Ectodermal cell (in vitro differentiated cells): ENCODE measurements around the gene RPL22.
A peak's percentile ranks its signal among the peaks of the same experiment; 100 is the strongest.

Experiments used
- H3K27ac ChIP-seq: 2 replicates; pipeline ENCODE4 v1.7.0; 2013; ENCODE audit warnings: mild to moderate bottlenecking, low read depth, low read length; ENCODE audit not compliant: insufficient read depth, poor library complexity, severe bottlenecking
- H3K27me3 ChIP-seq: 2 replicates; pipeline ENCODE4 v1.7.0; 2013; ENCODE audit warnings: mild to moderate bottlenecking, low read length; ENCODE audit not compliant: insufficient read depth, control insufficient read depth, poor library complexity, severe bottlenecking
- H3K36me3 ChIP-seq: one replicate; pipeline ENCODE4 v1.7.0; 2013; ENCODE audit warnings: low read length; ENCODE audit not compliant: control insufficient read depth, insufficient read depth
- H3K4me1 ChIP-seq: one replicate; pipeline ENCODE4 v1.7.0; 2013; ENCODE audit warnings: low read length; ENCODE audit not compliant: control insufficient read depth, insufficient read depth
- H3K4me3 ChIP-seq: 2 replicates; pipeline ENCODE4 v1.7.0; 2013; ENCODE audit warnings: low read depth, low read length, control low read depth; ENCODE audit not compliant: insufficient read depth
- H3K9me3 ChIP-seq: 2 replicates; pipeline ENCODE4 v1.7.0; 2013; ENCODE audit warnings: mild to moderate bottlenecking, low read length, moderate library complexity; ENCODE audit not compliant: control insufficient read depth
- WGBS, 2 experiments: methylation state at CpG; one replicate each; pipeline ENCODE4 v1.1.7; 2013; ENCODE audit warnings: missing lambda C conversion rate in 2 of 2; 5-methylcytosine and 5-hydroxymethylcytosine counted together

Gene RPL22

DNA sequence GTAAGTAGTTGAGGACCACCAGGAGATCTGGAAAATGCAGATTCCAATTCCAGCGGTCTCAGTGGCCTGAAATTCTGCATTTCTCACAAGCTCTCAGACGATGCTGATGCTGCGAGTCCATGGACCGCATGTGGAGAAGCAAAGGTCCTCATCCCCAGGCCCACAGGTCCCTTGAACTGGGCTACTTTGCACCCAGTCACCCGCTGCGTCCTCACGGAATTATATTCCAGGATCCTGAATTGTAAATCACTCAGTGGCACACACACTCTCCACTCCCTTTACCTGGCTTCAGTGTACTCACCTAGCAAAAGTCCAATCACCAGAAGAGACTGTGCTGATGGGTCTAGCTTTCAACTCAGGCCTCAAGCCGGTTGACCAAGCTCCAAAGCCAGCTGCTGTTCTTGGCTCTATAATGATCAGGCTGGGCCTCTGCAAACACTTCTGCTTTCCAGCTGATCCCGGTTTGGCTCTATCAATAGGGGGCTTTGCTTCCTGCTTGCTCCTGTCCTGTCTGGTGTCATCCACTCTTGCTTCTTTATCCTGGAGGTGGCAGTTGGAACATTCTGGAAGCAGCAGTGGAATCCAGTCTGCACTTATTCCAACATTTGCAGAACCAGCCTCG is 904 bp upstream of the RPL22 start:
- Histone ChIP-seq H3K4me3 (peak overlapping the region; percentile 80), H3K9me3 (no peaks in the 10 kb centered on the region), H3K27ac (peak overlapping the region; percentile 62), H3K36me3 (no peaks in the 10 kb centered on the region), H3K4me1 (peaks cover 13% of the 10 kb centered on the region), H3K27me3 (peaks cover 5% of the 10 kb centered on the region)
- 67% methylated on average over 10 of the region's 10 CpGs for WGBS, 2 experiments

DNA sequence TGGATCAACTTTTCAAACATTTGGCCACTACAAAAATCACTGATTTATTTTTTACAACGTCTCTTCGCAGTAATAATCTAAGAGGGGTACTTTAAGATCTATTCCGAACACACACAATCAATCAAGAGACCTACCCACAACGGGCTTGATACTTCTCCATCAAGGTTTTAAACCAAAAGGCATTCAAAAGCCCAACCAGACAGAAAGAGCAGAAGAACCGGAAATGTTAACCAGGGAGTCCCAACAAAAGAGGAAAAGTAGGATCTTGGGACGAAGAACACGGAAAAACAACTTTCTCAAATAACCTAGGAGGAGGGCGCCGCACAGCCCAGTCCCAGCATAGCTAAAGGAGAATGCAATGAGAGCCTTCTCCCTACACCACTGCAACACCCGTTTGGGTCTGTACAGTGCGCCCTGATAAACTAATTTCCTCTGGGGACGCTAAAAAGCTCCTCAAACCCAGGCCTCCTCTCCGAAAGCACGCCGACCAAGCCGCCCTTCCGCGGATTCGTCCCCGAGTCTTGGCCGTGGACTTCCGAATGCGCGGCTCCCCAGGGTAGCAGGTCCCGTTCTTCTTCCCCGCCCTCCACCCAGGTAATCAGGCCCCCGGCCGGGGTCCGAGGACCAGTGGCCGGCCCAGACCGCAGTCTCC is 623 bp downstream of the RPL22 start:
- WGBS, 2 experiments = 0 to 2% methylated on average over 31 of the region's 31 CpGs
- peaks cover 13% of the 10 kb centered on the region for H3K4me1 ChIP-seq
- H3K4me3 ChIP-seq = peak overlapping the region; percentile 80
- no peaks in the 10 kb centered on the region for H3K27me3 ChIP-seq
- H3K36me3 ChIP-seq = peaks cover 8% of the 10 kb centered on the region
- peak overlapping the region; percentile 11 for H3K27ac ChIP-seq
- no peaks in the 10 kb centered on the region for H3K9me3 ChIP-seq

DNA sequence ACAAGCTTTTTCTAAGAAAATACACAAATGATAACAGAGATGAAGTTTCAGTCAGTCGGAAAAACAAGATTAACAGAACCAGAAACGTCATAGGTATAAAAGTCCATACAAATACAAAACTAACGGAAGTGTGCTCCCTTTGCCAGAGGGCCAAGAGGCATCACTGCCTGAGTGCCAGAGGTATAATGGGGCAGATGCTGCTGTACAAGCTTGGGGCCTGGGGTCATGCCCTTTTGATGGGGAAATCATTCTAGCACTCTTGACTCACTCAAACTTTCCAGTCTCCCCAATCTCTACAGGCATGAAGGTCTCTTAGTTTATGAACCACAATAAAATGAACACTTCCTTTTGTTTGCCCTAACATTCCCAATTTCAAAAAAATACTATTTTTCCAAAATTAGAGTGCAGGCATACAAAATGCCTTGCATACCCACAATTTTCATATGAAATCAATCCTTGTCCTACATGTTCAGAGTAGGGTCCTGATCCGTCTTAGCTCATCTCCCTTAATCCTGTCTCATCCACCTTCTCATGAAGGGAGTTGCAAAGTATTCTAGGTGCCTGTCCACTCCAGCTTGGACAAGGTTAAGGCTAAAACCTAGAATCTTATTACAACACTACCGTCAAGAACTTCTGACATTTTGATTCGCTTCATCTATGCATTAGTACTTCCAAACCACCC is 1.5 kb downstream of the RPL22 start:
- Histone ChIP-seq H3K27ac (no peak overlapping the region), H3K9me3 (no peaks in the 10 kb centered on the region), H3K4me3 (peak overlapping the region; percentile 80), H3K27me3 (no peaks in the 10 kb centered on the region), H3K4me1 (peaks cover 13% of the 10 kb centered on the region), H3K36me3 (peaks cover 17% of the 10 kb centered on the region)
- 79 to 81% methylated on average over 6 of the region's 6 CpGs for WGBS, 2 experiments

DNA sequence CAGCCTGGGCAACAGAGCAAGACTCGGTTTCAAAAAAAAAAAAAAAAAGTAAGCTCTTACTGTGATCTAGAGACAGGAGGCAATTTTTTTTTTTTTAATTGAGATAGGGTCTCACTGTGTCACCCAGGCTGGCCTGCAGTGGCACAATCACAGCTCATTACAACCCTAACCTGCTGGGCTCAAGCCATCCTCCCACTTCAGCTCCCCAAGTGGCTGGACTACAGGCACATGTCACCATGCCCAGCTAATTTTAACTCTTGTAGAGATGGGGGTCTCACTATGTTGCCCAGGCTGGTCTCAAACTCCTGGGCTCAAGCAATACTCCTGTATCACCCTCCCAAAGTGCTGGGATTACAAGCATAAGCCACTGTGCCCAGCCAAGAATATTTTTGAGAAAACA is 7.4 kb downstream of the RPL22 start:
- no peak overlapping the region for H3K4me3 ChIP-seq
- 94 to 100% methylated on average over 1 of the region's 1 CpG for WGBS, 2 experiments
- no peaks in the 10 kb centered on the region for H3K27me3 ChIP-seq
- no peaks in the 10 kb centered on the region for H3K9me3 ChIP-seq
- no peaks in the 10 kb centered on the region for H3K4me1 ChIP-seq
- H3K27ac ChIP-seq = no peak overlapping the region
- H3K36me3 ChIP-seq = peaks cover 38% of the 10 kb centered on the region

DNA sequence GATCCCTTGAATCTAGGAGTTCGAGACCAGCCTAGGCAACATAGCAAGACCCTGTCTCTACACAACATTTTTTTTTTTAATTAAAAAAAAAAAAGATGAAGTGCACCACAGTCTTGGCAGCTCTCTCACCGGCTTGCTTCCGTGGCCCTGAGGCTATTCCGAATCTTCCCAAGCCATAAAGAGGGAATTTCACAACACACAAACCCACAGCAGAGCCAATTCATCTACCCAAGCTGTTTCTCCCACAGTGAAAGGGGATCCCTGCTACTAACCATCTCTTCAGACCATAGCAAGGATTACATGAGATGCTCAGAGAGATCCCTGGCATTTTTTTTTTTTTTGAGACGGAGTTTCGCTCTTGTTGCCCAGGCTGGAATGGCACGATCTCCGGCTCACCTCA is 10.9 kb downstream of the RPL22 start:
- 93 to 95% methylated on average over 8 of the region's 8 CpGs for WGBS, 2 experiments
- Histone ChIP-seq H3K27ac (no peak overlapping the region), H3K9me3 (no peaks in the 10 kb centered on the region), H3K27me3 (no peaks in the 10 kb centered on the region), H3K36me3 (peaks cover 26% of the 10 kb centered on the region), H3K4me1 (no peaks in the 10 kb centered on the region), H3K4me3 (no peak overlapping the region)

DNA sequence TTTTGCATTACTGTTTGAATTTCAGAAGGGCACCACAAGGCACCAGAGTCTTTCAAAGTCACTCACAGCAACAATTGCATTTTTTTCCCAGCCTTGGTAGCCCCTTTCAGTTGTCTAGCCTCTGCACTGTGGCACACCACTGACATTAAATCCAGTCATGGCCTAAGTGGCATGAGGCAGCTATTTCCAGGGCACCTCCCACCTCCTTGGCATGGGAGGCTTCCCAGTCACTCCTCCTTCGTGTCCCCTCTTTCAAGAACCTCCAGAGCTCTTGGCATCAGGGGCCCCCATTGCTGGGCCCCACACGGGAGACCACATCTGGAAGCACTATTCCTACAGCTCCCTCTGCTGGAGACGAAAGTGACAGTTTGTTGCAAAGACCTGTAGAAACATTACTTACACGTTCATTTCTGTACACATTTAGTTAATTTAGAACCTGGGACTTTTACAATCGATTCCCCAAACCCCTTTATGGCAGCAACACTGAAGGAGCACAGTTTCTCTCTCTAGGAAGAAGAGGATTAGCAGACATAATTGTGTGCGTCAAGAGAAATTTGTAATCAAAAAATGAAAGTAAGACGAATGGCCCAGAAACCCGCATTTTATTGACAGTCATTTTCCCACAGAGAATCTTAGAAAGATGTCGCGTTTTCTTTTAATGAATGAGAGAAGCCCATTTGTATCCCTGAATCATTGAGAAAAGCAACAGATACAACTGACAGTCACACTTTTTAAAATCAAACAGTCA is 13.6 kb downstream of the RPL22 start:
- Histone ChIP-seq H3K27me3 (peaks cover 24% of the 10 kb centered on the region), H3K4me1 (no peaks in the 10 kb centered on the region), H3K9me3 (no peaks in the 10 kb centered on the region), H3K27ac (no peak overlapping the region), H3K4me3 (no peak overlapping the region), H3K36me3 (peaks cover 16% of the 10 kb centered on the region)
- WGBS, 2 experiments = 76 to 82% methylated on average over 10 of the region's 10 CpGs

DNA sequence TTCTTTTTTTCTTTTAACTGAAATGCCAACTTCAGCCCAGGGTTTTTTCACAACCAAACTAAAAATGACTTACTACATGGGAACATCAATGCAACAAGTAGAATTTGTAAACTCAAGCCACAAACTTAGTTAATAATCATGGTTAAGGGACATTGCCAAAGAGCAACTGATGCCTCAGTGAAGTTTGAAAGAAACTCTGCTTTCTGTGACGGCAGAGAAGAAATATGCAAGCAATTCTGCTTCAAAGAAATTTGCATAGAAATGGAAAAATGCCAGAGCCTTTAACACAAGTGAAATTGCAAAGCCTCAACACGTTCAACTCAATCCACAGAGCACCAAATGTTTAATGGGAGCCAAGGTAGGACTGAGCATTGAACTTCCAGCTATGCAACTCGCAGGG is 14.2 kb downstream of the RPL22 start:
- H3K36me3 ChIP-seq = peaks cover 11% of the 10 kb centered on the region
- peaks cover 30% of the 10 kb centered on the region for H3K27me3 ChIP-seq
- H3K27ac ChIP-seq = no peak overlapping the region
- H3K4me3 ChIP-seq = no peak overlapping the region
- 88 to 89% methylated on average over 3 of the region's 3 CpGs for WGBS, 2 experiments
- H3K9me3 ChIP-seq = no peaks in the 10 kb centered on the region
- no peaks in the 10 kb centered on the region for H3K4me1 ChIP-seq

DNA sequence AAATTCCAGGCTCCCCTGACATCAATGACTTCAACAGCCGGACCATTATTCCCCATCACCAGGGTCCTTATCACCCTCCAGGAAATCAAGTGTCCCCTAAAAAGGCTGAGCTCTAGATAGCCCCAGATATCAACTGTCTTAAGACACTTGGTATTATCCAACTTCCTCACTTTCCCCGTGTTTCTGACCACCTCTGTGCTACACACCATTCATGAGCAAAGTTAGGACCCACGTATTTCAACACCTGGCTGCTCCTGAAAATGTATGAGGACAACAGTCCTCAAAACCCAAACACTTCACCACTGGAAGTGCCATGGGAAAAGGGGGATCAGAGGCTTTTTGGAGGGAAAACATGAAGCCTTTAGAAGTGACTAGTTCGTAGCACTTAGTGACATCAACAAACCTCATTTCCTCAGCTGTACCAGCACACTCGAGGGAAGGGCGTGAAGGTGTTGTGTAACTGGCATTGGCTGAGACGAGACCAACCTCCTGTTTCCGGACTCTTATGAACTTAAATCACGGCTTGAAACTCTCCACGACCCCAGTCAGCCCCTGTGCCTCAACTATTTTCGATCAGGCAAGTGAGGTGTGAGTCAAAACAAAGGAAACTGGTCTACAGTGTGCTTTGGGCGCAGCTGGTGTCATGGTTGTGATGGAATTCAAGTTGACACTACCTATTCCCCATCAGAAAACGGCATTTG is 15.2 kb downstream of the RPL22 start:
- Histone ChIP-seq H3K27me3 (peaks cover 39% of the 10 kb centered on the region), H3K27ac (no peak overlapping the region), H3K36me3 (peaks cover 6% of the 10 kb centered on the region), H3K9me3 (no peaks in the 10 kb centered on the region), H3K4me3 (no peak overlapping the region), H3K4me1 (no peaks in the 10 kb centered on the region)
- WGBS, 2 experiments = 94% methylated on average over 13 of the region's 13 CpGs

DNA sequence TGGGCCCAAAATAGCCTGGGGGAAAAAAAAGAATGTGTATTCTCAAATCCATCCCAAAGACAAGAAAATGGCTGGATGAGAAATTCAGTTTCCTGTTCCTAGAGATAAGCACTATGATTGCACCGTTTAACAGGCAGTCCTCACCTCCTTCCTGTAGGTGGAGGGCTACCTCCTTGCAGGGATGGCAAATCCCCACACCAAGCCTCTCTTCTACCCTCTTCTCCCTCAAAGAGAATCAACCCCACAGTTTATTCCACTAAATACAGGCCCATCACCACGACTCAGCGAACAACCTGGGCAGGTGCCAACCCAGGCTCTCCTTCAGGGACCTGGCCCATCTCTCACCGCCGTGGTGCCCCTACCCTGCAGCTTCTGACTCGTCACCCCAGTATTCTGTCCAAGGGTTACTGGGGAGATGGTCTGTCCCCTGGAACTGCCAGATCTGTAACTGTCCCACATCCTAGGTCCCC is 15.8 kb downstream of the RPL22 start:
- Histone ChIP-seq H3K4me3 (no peak overlapping the region), H3K27ac (no peak overlapping the region), H3K27me3 (peaks cover 46% of the 10 kb centered on the region), H3K36me3 (no peaks in the 10 kb centered on the region), H3K4me1 (no peaks in the 10 kb centered on the region), H3K9me3 (no peaks in the 10 kb centered on the region)
- WGBS, 2 experiments = 77 to 83% methylated on average over 6 of the region's 6 CpGs
